Measurements from ENCODE around the gene CELSR2.

The CELSR2 gene

DNA sequence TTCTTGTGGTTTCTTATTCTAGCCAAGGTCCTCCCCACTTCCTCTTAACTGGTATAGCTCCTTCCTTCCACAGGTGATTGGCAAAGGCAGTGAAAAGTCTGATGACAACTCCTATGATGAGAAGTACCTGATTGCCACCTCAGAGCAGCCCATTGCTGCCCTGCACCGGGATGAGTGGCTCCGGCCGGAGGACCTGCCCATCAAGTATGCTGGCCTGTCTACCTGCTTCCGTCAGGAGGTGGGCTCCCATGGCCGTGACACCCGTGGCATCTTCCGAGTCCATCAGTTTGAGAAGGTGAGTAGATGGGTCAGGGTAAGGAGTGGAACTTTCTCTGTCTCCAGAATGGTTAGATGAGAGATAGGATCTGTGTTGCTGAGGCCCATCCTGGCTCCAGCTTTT is 14.2 kb upstream of the CELSR2 start:
- no peak for DNase-seq

GRCh38 chr1:109237512-109237911 is 11.8 kb upstream of the CELSR2 start:
- DNase-seq: no peak

DNA sequence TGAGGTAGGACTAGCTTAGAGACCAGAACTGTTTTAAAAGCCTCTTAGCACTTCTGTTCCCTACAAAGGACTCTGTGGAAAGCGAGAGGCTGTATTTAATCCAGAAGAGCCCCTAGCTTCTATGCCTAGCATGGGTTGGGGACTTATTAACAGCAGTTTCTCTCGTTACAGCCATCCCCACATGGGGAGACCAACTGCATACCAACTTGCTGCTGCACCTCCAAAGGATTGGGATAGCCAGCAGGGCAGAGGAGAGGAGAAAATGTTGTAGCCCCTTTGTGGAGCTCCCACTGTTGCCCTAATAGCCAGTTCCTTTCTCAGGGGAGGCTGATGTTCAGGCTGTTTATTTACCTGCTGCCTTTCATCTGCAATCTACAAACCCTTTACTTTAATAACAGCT is 11.0 kb upstream of the CELSR2 start:
- no peak for DNase-seq

DNA sequence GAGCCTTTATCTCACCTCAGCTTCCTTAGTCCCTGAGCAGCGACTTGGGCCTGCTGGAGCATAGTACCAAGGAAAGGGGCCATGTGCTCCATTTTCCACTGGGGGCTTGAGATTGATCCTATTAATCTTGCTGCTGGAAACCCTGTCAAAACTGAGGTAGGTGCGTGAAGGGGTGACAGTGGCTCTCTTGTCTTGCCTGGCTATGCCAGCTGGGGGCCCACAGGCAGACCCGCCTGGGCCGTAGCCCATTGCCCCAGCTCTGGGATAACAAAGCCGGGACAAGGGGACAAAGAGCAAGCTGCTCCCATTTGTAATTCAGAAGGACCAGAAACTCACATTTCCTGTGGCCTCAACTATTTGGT is 10.3 kb upstream of the CELSR2 start:
- no peak for DNase-seq

DNA sequence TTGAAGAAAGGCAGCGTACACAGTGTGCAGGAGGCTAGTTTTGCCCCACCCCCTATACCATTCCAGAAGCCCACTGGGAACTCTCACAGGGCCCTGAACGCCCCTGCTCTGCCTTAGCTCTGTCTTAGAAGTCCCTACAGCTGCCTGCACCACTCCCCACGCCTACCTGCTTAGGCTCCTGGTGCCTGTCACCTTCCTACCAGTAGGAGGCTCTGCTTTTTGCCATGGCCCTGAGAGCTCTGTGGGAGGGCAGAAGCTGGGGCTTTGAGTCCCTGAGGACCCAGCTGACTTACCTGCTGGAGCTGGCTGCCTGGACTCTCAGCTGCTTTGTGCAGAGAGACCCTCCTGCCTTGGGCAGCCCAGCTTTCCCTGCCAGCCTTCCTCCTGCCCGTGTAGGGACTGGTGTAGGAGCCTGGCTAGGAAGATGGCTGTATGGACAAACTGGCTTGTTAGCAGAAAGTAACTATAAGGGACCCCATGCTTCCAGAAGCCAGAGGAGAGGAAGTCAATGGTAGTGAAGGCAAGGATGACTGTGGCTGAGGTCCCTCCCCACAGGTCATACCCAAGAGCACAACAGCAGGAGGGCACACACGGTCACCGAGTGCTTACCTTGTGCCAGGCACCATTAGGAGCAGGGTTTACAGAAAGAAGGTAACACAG is 9.8 kb upstream of the CELSR2 start:
- peak; percentile 55 for DNase-seq

DNA sequence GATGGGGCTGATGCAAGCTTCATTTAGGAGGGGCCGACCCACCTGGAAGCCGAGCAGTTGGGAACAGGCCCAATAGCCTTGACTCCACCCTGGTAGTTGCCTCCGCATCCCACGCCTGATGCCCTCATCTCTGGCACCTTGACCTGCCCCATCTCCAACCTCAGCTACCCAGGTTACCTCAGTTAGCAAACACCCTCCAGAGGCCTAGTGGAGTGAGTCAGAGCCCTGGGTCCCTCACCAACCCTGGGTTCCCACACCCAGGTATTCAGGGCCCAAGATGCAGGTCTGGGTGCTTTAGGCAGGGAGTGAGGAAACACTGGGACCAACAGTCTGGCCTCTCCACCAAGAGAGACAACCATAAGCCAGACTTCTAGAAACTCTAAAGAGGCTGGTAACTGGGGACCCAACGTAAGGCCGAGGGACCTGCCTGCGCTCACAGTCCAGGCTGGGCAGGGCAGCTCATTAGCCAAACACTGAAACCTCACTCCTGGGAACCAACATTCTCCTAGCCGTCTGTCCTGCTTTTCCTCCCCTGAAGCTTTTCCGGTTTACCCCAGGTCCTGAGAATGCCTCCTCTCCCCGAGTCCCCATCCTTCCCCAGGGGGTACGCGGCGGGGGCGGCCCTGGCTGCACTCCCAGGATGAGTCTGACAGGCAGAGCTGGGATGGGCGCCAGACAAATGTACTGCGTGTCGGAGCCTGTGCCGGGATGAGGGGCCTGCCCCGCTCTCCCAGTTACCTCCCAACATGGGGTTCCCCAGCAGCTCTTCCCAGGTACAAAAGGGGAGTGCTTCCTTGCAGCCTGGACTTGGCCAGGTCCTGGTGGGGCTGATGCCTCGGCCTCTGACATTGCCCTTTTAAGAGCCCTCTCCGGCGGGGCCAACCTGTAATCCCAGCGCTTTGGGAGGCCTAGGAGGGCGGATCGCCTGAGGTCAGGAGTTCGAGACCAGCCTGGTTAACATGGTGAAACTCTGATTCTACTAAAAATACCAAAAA is 8.9 kb upstream of the CELSR2 start:
- DNase-seq: peak; percentile 40

GRCh38 chr1:109241344-109241743 is 8.0 kb upstream of the CELSR2 start:
- no peak for DNase-seq

GRCh38 chr1:109241841-109242345 is 7.4 kb upstream of the CELSR2 start:
- no peak for DNase-seq

DNA sequence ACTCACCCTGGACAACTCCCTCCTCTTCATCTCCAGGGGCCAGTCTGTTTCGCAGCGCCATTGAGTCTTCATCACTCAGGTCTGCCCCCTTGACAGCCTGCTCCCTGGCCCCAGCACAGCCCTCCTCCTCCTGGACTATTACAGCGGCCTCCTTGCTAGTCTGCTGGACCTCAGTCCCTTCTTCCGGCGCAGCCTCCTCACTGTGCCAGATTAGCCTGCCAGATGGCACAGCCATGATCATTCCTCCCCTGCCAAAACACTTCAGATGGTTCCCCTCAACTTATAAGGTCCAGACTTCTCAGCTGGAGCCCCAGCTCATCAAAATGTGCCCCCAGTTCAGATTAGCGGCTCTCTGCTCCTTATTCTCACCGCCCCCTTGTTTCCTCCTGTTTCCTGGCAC is 7.0 kb upstream of the CELSR2 start:
- DNase-seq: no peak

DNA sequence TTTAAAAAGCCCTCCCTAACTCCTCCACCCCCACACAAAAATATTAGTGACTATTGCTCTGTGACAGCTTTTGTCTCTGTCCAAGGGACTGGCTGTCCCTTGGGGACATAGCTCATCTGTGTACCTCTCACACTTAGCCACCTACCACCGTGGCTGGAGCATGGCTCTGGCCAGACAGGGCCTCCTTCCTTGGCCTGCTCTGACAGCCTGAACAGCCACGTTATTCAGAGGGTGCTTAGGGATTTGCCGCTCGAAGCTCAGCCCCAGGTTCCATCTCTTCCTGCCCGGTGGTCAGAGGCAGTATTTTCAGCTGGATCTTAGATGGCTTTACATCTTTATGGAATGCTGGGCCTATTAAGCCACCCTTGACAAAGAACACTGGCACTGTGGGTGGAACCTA is 6.1 kb upstream of the CELSR2 start:
- no peak for DNase-seq

- DNase-seq: no peak
These were observed 5.3 kb upstream of the CELSR2 start for GRCh38 chr1:109243860-109244552.

GRCh38 chr1:109246141-109246551 is 3.2 kb upstream of the CELSR2 start:
- no peak for DNase-seq

DNA sequence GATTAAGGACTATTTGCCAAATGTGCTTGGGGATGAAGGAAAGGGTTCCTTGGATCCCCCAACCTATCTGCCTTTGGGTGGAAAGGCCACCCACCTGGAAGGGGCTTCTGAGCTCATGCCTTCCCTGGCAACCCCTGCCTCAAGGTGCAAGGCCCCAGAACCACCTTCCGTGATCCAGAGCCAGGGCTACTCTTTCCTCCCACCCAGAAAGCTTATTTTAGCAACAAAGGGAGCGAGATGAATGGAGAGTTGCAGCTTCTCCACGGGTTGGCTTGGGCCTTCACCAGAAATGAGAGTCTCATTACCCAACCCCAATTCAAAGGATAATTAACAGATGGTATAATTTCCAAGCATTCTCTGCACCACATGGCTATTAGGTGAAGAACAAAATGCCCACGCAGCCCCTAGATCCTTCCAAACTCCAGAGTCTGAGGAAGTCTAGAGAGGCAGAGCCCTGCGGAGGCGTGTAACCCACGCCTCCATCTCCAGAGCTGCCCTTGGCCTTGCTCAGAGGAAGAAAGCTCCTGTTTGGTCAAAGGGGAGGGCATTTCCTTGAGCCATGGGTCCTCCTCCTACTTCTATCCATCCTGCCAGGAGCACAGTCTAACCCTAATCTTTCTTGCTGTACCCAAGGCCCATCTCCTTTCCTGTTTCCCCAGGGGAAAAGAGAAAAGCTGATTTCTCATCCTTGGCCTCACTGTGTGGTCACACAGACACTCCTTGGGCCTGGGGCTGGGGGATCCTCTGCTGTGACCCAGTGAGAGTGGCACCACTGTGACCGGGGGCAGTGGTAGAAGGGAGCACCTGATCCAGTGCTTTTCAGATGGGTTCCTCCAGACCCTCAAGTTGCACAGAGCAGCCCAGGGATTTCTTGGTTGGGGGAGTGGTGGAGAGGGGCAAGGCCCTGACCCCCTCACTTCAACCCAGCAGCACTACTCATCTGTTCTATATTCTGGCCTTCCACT is 1.7 kb upstream of the CELSR2 start:
- no peak for DNase-seq

GRCh38 chr1:109248444-109248796 is 919 bp upstream of the CELSR2 start:
- no peak for DNase-seq

DNA sequence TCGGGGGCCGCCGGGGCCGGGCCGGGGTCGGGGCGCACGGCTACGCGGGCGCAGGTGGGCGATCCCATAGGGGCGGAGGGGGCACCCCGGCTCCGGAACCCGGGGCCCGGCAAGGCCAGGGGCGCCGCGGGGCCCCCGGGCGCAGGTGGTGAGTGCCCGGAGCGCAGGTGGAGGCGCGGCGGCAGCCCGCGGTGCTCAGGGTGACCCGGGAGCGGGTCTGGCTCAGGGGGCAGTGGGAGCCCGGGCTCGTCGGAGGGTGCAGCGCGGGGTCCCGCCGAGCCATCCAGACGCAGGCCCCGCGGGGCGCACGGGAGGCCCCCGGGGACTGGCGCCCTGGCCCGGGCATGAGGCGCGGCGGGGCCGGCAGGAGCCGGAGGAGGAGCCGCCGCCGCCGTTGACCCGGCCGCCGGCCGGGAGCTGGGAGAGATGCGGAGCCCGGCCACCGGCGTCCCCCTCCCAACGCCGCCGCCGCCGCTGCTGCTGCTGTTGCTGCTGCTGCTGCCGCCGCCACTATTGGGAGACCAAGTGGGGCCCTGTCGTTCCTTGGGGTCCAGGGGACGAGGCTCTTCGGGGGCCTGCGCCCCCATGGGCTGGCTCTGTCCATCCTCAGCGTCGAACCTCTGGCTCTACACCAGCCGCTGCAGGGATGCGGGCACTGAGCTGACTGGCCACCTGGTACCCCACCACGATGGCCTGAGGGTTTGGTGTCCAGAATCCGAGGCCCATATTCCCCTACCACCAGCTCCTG is 489 bp downstream of the CELSR2 start:
- DNase-seq: no peak

- DNase-seq: no peak
These were observed 1.3 kb downstream of the CELSR2 start for GRCh38 chr1:109250454-109251276.

- no peak for DNase-seq
These were observed 2.2 kb downstream of the CELSR2 start for GRCh38 chr1:109251277-109252166.

GRCh38 chr1:109252167-109252892 is 3.0 kb downstream of the CELSR2 start:
- no peak for DNase-seq
